Measurements from ENCODE around the gene SEPTIN11. TPM values are rescaled to one million over a fixed set of nuclear protein-coding genes. Genes with fewer than 3 reads are reported as not detected.

SEPTIN11 gene
- total and polyA plus RNA-seq, 2 of the 8 experiments (the other 6 are each of a cell fraction or from before 2014, with no cell fraction given) = 32.2 to 110 TPM

- TF ChIP-seq CHD7 (IDR thresholded peaks at IDR 0.05; ENCODE audit: insufficient replicate concordance, low read length) (no peak), TBP (IDR thresholded peaks at IDR 0.05; ENCODE audit: low read depth, low read length) (no peak), JUN (IDR thresholded peaks at IDR 0.05; ENCODE audit: low read depth, low read length) (no peak), RXRA (IDR thresholded peaks at IDR 0.05; ENCODE audit: insufficient read depth, low read depth, low read length) (no peak), SUZ12 (IDR thresholded peaks at IDR 0.05; ENCODE audit: low read length) (no peak), CHD1 (IDR thresholded peaks at IDR 0.05; ENCODE audit: low read depth, low read length) (no peak), GTF2F1 (IDR thresholded peaks at IDR 0.05; ENCODE audit: borderline replicate concordance, low read depth, low read length) (no peak), KDM4A (IDR thresholded peaks at IDR 0.05; ENCODE audit: low read depth, low read length, severe bottlenecking) (no peak)
Observed at GRCh38 chr4:76962406-76963130, 13.0 kb downstream of the SEPTIN11 start (continued).
